Measurements from ENCODE around the gene TBL1XR1. TPM values are rescaled to one million over a fixed set of nuclear protein-coding genes. Genes with fewer than 3 reads are reported as not detected.

TBL1XR1 gene
- total RNA-seq, 1 experiment from 2014 or later = 180 TPM

DNA sequence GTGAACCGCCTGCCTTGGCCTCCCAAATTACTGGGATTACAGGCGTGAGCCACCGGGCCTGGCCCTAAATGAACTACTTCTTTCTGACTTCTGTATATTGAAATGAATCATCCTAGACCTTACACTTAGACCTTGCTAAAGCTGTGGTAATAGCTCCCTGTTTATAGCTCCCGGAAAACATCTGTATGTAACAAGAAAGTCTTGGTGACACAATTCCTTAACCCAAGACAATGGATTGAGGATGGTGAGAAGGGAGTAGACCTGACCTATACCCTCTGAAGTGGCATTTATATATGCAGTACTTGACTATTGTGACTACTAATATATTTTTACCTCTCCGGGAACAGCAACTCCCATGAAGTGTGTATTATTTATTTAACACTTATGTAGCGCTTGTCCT, 48.0 kb upstream of the TBL1XR1 start:
- Histone ChIP-seq H3K4me2 (ENCODE audit: low read length) (no peak overlapping the region), H3K4me1 (ENCODE audit: control insufficient read depth in 1 of 2, insufficient read depth in 2 of 2, low read length in 2 of 2) (no peaks in the 10 kb centered on the region), H4K20me1 (ENCODE audit: insufficient read depth) (no peaks in the 10 kb centered on the region), H3K9me2 (ENCODE audit: insufficient read depth) (no peaks in the 10 kb centered on the region), H2AFZ (ENCODE audit: low read depth, low read length, poor library complexity, severe bottlenecking) (no peak overlapping the region), H3K27me3 (ENCODE audit: insufficient read depth, low read length) (no peaks in the 10 kb centered on the region), H3K79me2 (ENCODE audit: insufficient read depth, low read length) (no peaks in the 10 kb centered on the region), H3K27ac (ENCODE audit: low read depth, low read length) (no peak overlapping the region), H3K9ac (ENCODE audit: low read length) (no peak overlapping the region), H3K4me3 (replicated peaks in 1 of 2; ENCODE audit: low read depth in 1 of 2, low read length in 2 of 2) (no peak overlapping the region), H3K9me3 (ENCODE audit: control insufficient read depth in 1 of 2, insufficient read depth in 1 of 2, low read depth in 1 of 2, low read length in 2 of 2) (no peaks in the 10 kb centered on the region), H3K36me3 (ENCODE audit: control insufficient read depth in 1 of 2, insufficient read depth in 2 of 2, low read length in 2 of 2) (no peaks in the 10 kb centered on the region)
- ChIA-PET CTCF (no interaction called here), RAD21 (ENCODE audit: low non-redundant PET in 1 of 2, low total read pairs in 2 of 2, uncharacterized antibody in 2 of 2, unreplicated experiment in 2 of 2) (no interaction called here), POLR2A (no interaction called here)
- no peak for ATAC-seq
- DNase-seq (ENCODE audit: low read depth, low spot score) = no peak
- BruUV-seq (replicated peaks) = no TSS peak
- TF ChIP-seq TCF7L2 (IDR thresholded peaks at IDR 0.05; ENCODE audit: borderline replicate concordance, extremely low read depth, insufficient read depth, insufficient read length) (no peak), MAX (IDR thresholded peaks at IDR 0.05) (no peak), EGR1 (IDR thresholded peaks at IDR 0.05; ENCODE audit: low read depth) (no peak), ZBTB33 (IDR thresholded peaks at IDR 0.05; ENCODE audit: extremely low read depth, insufficient replicate concordance, low read length) (no peak), YY1 (IDR thresholded peaks at IDR 0.05; ENCODE audit: extremely low read depth, insufficient replicate concordance, low read depth, low read length) (no peak), EZH2phosphoT487 (IDR thresholded peaks at IDR 0.05; ENCODE audit: borderline replicate concordance) (no peak), SRF (IDR thresholded peaks at IDR 0.05; ENCODE audit: low read depth) (no peak), CEBPB (IDR thresholded peaks at IDR 0.05; ENCODE audit: low read depth) (no peak), FOSL1 (IDR thresholded peaks at IDR 0.05; ENCODE audit: low read depth) (no peak), ATF3 (IDR thresholded peaks at IDR 0.05) (no peak), SP1 (IDR thresholded peaks at IDR 0.05; ENCODE audit: low read depth) (no peak), POLR2AphosphoS5 (IDR thresholded peaks at IDR 0.05; ENCODE audit: low read depth, low read length) (no peak), RAD21 (IDR thresholded peaks at IDR 0.05; ENCODE audit: low read depth) (no peak), ZNF274 (IDR thresholded peaks at IDR 0.05; ENCODE audit: low read depth, low read length) (no peak)
- intact Hi-C loops (cut with micrococcal nuclease) = no loop called here

Measured in HCT116 (cell line).